PC-3 (cell line): ENCODE measurements around the gene CDH13. TPM values are rescaled to one million over a fixed set of nuclear protein-coding genes. Genes with fewer than 3 reads are reported as not detected.

Source experiments
- ATAC-seq: fragments of 200-7000 bp; cut with Tn5 transposase; 2 replicates; pipeline ENCODE4 v1.9.1; 2020; ENCODE audit warnings: mild to moderate bottlenecking, moderate library complexity
- BruUV-seq: library from RNA; stranded (reverse); fragments of 400-500 nt; replicated peaks from 2 replicates; lab custom pipeline; 2021; lab: Mats Ljungman, UMichigan
- CTCF ChIA-PET: fragments of 300-600 bp; sonication (Branson Sonifier 250); formaldehyde crosslinking; loops from one replicate; lab custom pipeline; 2022; ENCODE audit warnings: antibody characterized with exemption; lab: Charles Lee
- POLR2A ChIA-PET: fragments of 300-600 bp; sonication (Branson Sonifier 250); formaldehyde crosslinking; loops from one replicate; lab custom pipeline; 2022; ENCODE audit warnings: antibody characterized with exemption; ENCODE audit not compliant: unreplicated experiment; lab: Charles Lee
- DNase-seq: peaks from one replicate; pipeline ENCODE4 v3.0.0-alpha.2; 2015
- H2AFZ ChIP-seq: fragments of 300-600 bp; sonication (generic); 2 replicates; pipeline ENCODE4 v1.6.0; 2016; ENCODE audit warnings: antibody characterized with exemption, low read length
- H3F3A ChIP-seq: fragments of 300-600 bp; sonication (generic); one replicate; pipeline ENCODE4 v1.6.0; 2017; ENCODE audit warnings: antibody characterized with exemption, low read length, control low read depth, mild to moderate bottlenecking; ENCODE audit not compliant: unreplicated experiment
- H3K27ac ChIP-seq: fragments of 300-600 bp; sonication (generic); 2 replicates; pipeline ENCODE4 v1.5.1; 2016; ENCODE audit warnings: mild to moderate bottlenecking, low read length
- H3K27me3 ChIP-seq: fragments of 300-600 bp; sonication (generic); 2 replicates; pipeline ENCODE4 v1.6.1; 2016; ENCODE audit warnings: low read length, mixed read lengths
- H3K36me3 ChIP-seq: fragments of 300-600 bp; sonication (generic); 2 replicates; pipeline ENCODE4 v1.6.1; 2016; ENCODE audit warnings: low read depth, mixed run types, low read length, mixed read lengths
- H3K4me1 ChIP-seq: fragments of 300-600 bp; sonication (generic); 2 replicates; pipeline ENCODE4 v1.5.1; 2016; ENCODE audit warnings: low read length; ENCODE audit not compliant: insufficient read depth
- H3K4me2 ChIP-seq: fragments of 300-600 bp; sonication (generic); 2 replicates; pipeline ENCODE4 v1.6.0; 2016; ENCODE audit warnings: low read length
- H3K4me3 ChIP-seq: fragments of 300-600 bp; sonication (generic); 2 replicates; pipeline ENCODE4 v1.5.1; 2016; ENCODE audit warnings: mild to moderate bottlenecking, low read length, mixed read lengths
- H3K79me2 ChIP-seq: fragments of 300-600 bp; sonication (generic); 2 replicates; pipeline ENCODE4 v1.6.1; 2017; ENCODE audit warnings: low read length, mixed read lengths
- H3K9ac ChIP-seq: fragments of 300-600 bp; sonication (generic); 2 replicates; pipeline ENCODE4 v1.6.0; 2016; ENCODE audit warnings: mild to moderate bottlenecking, low read length
- H3K9me2 ChIP-seq: fragments of 300-600 bp; sonication (generic); replicated peaks from 2 replicates; pipeline ENCODE4 v1.6.1; 2016; ENCODE audit warnings: mixed run types, low read length, mixed read lengths
- H3K9me3 ChIP-seq: fragments of 300-600 bp; sonication (generic); 2 replicates; pipeline ENCODE4 v1.6.1; 2016; ENCODE audit warnings: low read length, mixed read lengths
- H4K20me1 ChIP-seq: fragments of 300-600 bp; sonication (generic); 2 replicates; pipeline ENCODE4 v1.6.1; 2016; ENCODE audit warnings: low read length, mixed read lengths
- CTCF ChIP-seq: fragments of 300-600 bp; sonication (generic); conservative IDR thresholded peaks from 2 replicates; pipeline ENCODE4 v1.5.1; 2017; ENCODE audit warnings: antibody characterized with exemption, low read depth, mild to moderate bottlenecking, low read length
- EZH2 ChIP-seq: fragments of 300-600 bp; sonication (generic); IDR thresholded peaks from one replicate; pipeline ENCODE4 v1.6.1; 2017; ENCODE audit warnings: antibody characterized with exemption, mild to moderate bottlenecking, low read length; ENCODE audit not compliant: unreplicated experiment
- EZH2phosphoT487 ChIP-seq: fragments of 300-600 bp; sonication (generic); IDR thresholded peaks from 2 replicates; pipeline ENCODE4 v1.6.1; 2018; ENCODE audit warnings: mild to moderate bottlenecking, antibody characterized with exemption, low read length, borderline replicate concordance
- intact Hi-C: fragments of 100-400 bp; cut with micrococcal nuclease; formaldehyde crosslinking; loops from 2 replicates; pipeline ENCODE4 v1.9.0; 2023
- total RNA-seq: library from RNA; depleted of rRNA; stranded (reverse); fragments of >200 nt; gene quantifications from 2 replicates; pipeline ENCODE4 v1.2.3, GENCODE V29; 2014

Gene CDH13
- total RNA-seq, 1 experiment from 2014 or later, result 0.36 TPM

- H2AFZ ChIP-seq, result no peak overlapping the region
- H3K9me2 ChIP-seq, result no peaks in the 10 kb centered on the region
- peaks cover 31% of the 10 kb centered on the region for H3K27me3 ChIP-seq
- H3F3A ChIP-seq, result no peaks in the 10 kb centered on the region
- no peaks in the 10 kb centered on the region for H3K79me2 ChIP-seq
- ChIA-PET CTCF (no interaction called here), POLR2A (no interaction called here)
- no peaks in the 10 kb centered on the region for H4K20me1 ChIP-seq
- no peak overlapping the region for H3K4me2 ChIP-seq
- BruUV-seq, result no TSS peak
- H3K4me1 ChIP-seq, result no peaks in the 10 kb centered on the region
- intact Hi-C loops, result no loop called here
- H3K27ac ChIP-seq, result no peak overlapping the region
- DNase-seq (peak; percentile 23), ATAC-seq (no peak)
- no peaks in the 10 kb centered on the region for H3K36me3 ChIP-seq
- H3K9me3 ChIP-seq, result no peaks in the 10 kb centered on the region
- TF ChIP-seq CTCF, result no peak; the same call in 1 of the 2 replicates
- no peak for TF ChIP-seq EZH2phosphoT487
- TF ChIP-seq EZH2, result no peak
- no peak overlapping the region for H3K9ac ChIP-seq
- no peak overlapping the region for H3K4me3 ChIP-seq
Observed at GRCh38 chr16:82621781-82622180, 5.0 kb upstream of the CDH13 start.

DNA sequence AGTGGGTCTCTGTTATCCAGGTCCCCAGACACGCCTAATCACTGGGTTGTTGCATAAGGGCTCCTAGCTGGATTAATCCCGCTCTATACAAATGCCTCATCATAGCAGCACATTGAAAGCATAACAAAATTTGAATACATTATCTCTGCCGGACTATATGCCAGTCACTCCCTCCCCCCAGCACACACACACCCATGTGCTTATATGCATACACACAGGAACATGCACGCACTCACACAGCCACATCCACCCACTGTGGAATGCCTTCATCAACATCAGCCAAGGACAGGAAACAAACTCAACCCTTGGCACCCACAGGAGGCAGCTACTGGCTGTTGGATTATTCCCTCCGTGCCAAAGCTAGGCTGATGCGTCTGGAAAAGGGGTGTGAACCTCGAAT is 3.5 kb upstream of the CDH13 start:
- Histone ChIP-seq H3K4me3 (no peak overlapping the region), H3K4me2 (no peak overlapping the region), H3K36me3 (no peaks in the 10 kb centered on the region), H3K9ac (no peak overlapping the region), H3F3A (no peaks in the 10 kb centered on the region), H3K4me1 (peaks cover 6% of the 10 kb centered on the region), H3K9me3 (no peaks in the 10 kb centered on the region), H3K27me3 (peaks cover 25% of the 10 kb centered on the region), H4K20me1 (no peaks in the 10 kb centered on the region), H2AFZ (no peak overlapping the region), H3K9me2 (no peaks in the 10 kb centered on the region), H3K27ac (no peak overlapping the region), H3K79me2 (no peaks in the 10 kb centered on the region)
- BruUV-seq, result no TSS peak
- no peak for ATAC-seq
- ChIA-PET POLR2A (no interaction called here), CTCF (no interaction called here)
- DNase-seq, result no peak
- intact Hi-C loops, result no loop called here
- no peak for TF ChIP-seq EZH2phosphoT487
- no peak for TF ChIP-seq EZH2
- TF ChIP-seq CTCF, result no peak

GRCh38 chr16:82625066-82625968 is 1.5 kb upstream of the CDH13 start:
- intact Hi-C loops, result no loop called here
- no peak overlapping the region for H3K27ac ChIP-seq
- no peaks in the 10 kb centered on the region for H3K9me2 ChIP-seq
- DNase-seq (no peak), ATAC-seq (no peak)
- peaks cover 26% of the 10 kb centered on the region for H3K4me1 ChIP-seq
- no peak overlapping the region for H3K9ac ChIP-seq
- no peak overlapping the region for H3K4me3 ChIP-seq
- H3K4me2 ChIP-seq, result no peak overlapping the region
- no peaks in the 10 kb centered on the region for H3K36me3 ChIP-seq
- POLR2A ChIA-PET, result no interaction called here
- no TSS peak for BruUV-seq
- no peak overlapping the region for H2AFZ ChIP-seq
- no peak for TF ChIP-seq EZH2phosphoT487
- no peak for TF ChIP-seq EZH2
- no peak for TF ChIP-seq CTCF
- no peaks in the 10 kb centered on the region for H4K20me1 ChIP-seq
- no peaks in the 10 kb centered on the region for H3F3A ChIP-seq
- H3K27me3 ChIP-seq, result peaks cover 4% of the 10 kb centered on the region; the same call in 1 of the 2 replicates
- no peaks in the 10 kb centered on the region for H3K9me3 ChIP-seq
- H3K79me2 ChIP-seq, result no peaks in the 10 kb centered on the region
- CTCF ChIA-PET, result interaction anchor here (0.6 kb wide), 1 partner anchor 43 kb away, joined by 3 read pairs; no protein-coding TSS in a partner anchor
